Testis (tissue), 3 donors: ENCODE results near the gene NUP93. TPM values are rescaled to one million over a fixed set of nuclear protein-coding genes. Genes with fewer than 3 reads are reported as not detected.

Experiments
- DNase-seq: peaks from one replicate; pipeline ENCODE4 v3.0.0-alpha.2; 2019
- H3K27ac ChIP-seq, 2 donors: fragments of 200-600 bp; sonication (generic); one replicate each; pipeline ENCODE4 v1.5.1; 2019
- H3K27me3 ChIP-seq: fragments of 200-600 bp; sonication (generic); one replicate; pipeline ENCODE4 v1.5.1; 2019
- H3K36me3 ChIP-seq: fragments of 200-600 bp; sonication (generic); one replicate; pipeline ENCODE4 v1.5.1; 2017; ENCODE audit warnings: low read depth; ENCODE audit errors: missing control alignments
- H3K4me1 ChIP-seq: fragments of 200-600 bp; sonication (generic); one replicate; pipeline ENCODE4 v1.5.1; 2019
- H3K4me3 ChIP-seq, 2 donors: fragments of 200-600 bp; sonication (generic); one replicate each; pipeline ENCODE4 v1.5.1; 2017 to 2019
- H3K9me3 ChIP-seq: fragments of 200-600 bp; sonication (generic); one replicate; pipeline ENCODE4 v1.5.1; 2017
- POLR2A ChIP-seq: fragments of 450-650 bp; IDR thresholded peaks from one replicate; pipeline ENCODE4 v1.6.1; 2017; ENCODE audit warnings: antibody characterized with exemption, mild to moderate bottlenecking, moderate library complexity
- WGBS, 2 donors: methylation state at CpG; one replicate each; pipeline ENCODE4 v1.1.5; 2018; 5-methylcytosine and 5-hydroxymethylcytosine counted together
- intact Hi-C: fragments of 100-400 bp; cut with DNase I; formaldehyde crosslinking; loops from one replicate; pipeline ENCODE4 v1.15.1; 2023; ENCODE audit warnings: low total_unique reads
- polyA plus RNA-seq: library from polyadenylated mRNA; stranded (reverse); fragments of 350-450 nt; fragmentation: Illumina TruSeq; extraction: RNeasy Lipid Tissue Mini Kit (QIAGEN cat#74804); gene quantifications from one replicate; pipeline ENCODE4 v1.2.3, GENCODE V29; 2014; ENCODE audit warnings: low read depth, low replicate concordance; ENCODE audit not compliant: insufficient read depth
- total RNA-seq, 2 donors: library from RNA; depleted of rRNA; stranded (reverse); fragments of >200 nt; gene quantifications; one replicate each; pipeline ENCODE4 v1.2.3, GENCODE V29; 2016
- TF ChIP-seq, protein P1 (sequence below), 3 experiments: fragments of 450-650 bp in 2 of 3; fragments of 200-600 bp in 1 of 3; sonication (generic) in 1 of 3; IDR thresholded peaks; one replicate each; pipeline ENCODE4 v1.5.1; 2016 to 2019; ENCODE audit warnings: antibody characterized with exemption in 3 of 3, mild to moderate bottlenecking in 2 of 3, moderate library complexity in 1 of 3

Gene NUP93
- total and polyA plus RNA-seq, 3 donors from 2014 or later = 94.2 to 147 (median 102) TPM

DNA sequence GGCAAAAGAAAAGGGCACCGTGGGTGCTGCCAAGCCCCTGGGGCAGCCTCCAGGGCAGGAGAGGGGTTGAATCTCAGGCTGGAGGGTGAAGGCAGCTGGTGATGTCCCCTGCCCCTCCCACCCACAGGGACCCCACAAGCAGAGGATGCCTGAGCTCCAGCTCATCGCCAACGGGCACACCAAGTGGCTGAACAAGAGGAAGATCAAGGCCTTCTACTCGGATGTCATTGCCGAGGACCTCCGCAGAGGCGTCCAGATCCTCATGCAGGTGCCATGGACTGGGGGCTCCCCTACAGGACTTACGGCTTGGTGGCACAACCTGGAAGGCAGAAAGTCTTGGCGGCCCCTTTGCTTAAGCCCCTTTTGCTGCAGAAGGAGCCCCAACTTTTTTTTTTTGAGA lies 156.9 kb downstream of the NUP93 start:
- TF ChIP-seq, protein P1, sequence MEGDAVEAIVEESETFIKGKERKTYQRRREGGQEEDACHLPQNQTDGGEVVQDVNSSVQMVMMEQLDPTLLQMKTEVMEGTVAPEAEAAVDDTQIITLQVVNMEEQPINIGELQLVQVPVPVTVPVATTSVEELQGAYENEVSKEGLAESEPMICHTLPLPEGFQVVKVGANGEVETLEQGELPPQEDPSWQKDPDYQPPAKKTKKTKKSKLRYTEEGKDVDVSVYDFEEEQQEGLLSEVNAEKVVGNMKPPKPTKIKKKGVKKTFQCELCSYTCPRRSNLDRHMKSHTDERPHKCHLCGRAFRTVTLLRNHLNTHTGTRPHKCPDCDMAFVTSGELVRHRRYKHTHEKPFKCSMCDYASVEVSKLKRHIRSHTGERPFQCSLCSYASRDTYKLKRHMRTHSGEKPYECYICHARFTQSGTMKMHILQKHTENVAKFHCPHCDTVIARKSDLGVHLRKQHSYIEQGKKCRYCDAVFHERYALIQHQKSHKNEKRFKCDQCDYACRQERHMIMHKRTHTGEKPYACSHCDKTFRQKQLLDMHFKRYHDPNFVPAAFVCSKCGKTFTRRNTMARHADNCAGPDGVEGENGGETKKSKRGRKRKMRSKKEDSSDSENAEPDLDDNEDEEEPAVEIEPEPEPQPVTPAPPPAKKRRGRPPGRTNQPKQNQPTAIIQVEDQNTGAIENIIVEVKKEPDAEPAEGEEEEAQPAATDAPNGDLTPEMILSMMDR (IDR thresholded peaks at IDR 0.05) = no peak
- TF ChIP-seq POLR2A = no peak
- no peak for DNase-seq
- Histone ChIP-seq H3K36me3 (no peaks in the 10 kb centered on the region), H3K4me3 (no peak overlapping the region), H3K27me3 (no peaks in the 10 kb centered on the region), H3K27ac (no peak overlapping the region), H3K4me1 (no peaks in the 10 kb centered on the region), H3K9me3 (no peaks in the 10 kb centered on the region)
- 83 to 89% methylated on average over 6 to 9 of the region's 9 CpGs for WGBS, 2 donors
- intact Hi-C loops = no loop called here

DNA sequence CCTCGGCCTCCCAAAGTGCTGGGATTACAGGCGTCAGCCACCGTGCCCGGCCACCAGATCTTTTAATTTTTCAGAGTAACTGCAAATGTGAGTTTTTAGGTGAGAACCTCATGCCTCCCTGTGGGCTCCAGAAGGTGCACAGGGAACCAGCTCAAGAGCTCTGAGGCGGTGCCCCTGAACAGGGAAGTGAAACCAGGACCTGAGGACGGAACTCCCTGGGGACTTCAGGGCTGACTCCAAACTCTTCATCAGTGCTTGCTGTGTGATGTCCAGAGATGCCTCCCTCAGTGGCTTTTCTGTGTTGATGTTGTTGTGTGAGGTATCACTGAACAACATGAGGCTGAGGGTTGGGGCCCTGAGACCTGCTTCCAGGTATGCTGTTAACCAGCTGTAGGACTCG lies 158.9 kb downstream of the NUP93 start:
- 93 to 96% methylated on average over 5 to 7 of the region's 7 CpGs for WGBS, 2 donors
- intact Hi-C loops = no loop called here

DNA sequence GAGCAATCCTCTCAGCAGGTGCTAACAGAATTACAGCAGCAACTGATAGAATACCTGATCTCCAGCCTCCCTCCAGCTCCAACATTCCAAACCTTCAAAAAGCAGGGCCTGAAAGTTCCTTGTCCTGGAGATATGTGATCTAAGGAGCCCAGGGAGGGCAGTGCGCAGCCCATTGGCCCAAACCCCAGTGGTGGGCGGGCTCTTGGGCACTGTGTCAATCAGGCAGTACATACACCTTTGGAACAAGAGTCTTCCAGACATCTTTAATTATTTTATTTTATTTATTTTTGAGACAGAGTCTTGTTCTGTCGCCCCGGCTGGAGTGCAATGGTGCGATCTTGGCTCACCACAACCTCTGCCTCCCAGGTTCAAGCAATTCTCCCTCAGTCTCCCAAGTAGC lies 159.3 kb downstream of the NUP93 start:
- Histone ChIP-seq H3K36me3 (no peaks in the 10 kb centered on the region), H3K4me3 (no peak overlapping the region), H3K27ac (no peak overlapping the region), H3K9me3 (no peaks in the 10 kb centered on the region), H3K27me3 (no peaks in the 10 kb centered on the region), H3K4me1 (no peaks in the 10 kb centered on the region)
- intact Hi-C loops = no loop called here
- no peak for DNase-seq
- TF ChIP-seq POLR2A = no peak
- TF ChIP-seq, protein P1 (IDR thresholded peaks at IDR 0.05) = no peak
- WGBS, 2 donors = 97% methylated on average over 5 of the region's 5 CpGs

More for the DNA sequence above, 158.9 kb downstream of the NUP93 start:
- Histone ChIP-seq H3K9me3 (no peaks in the 10 kb centered on the region), H3K27me3 (no peaks in the 10 kb centered on the region), H3K36me3 (no peaks in the 10 kb centered on the region), H3K4me1 (no peaks in the 10 kb centered on the region), H3K4me3 (no peak overlapping the region), H3K27ac (no peak overlapping the region)
- TF ChIP-seq POLR2A = no peak
- TF ChIP-seq, protein P1 (IDR thresholded peaks at IDR 0.05) = no peak
- no peak for DNase-seq

DNA sequence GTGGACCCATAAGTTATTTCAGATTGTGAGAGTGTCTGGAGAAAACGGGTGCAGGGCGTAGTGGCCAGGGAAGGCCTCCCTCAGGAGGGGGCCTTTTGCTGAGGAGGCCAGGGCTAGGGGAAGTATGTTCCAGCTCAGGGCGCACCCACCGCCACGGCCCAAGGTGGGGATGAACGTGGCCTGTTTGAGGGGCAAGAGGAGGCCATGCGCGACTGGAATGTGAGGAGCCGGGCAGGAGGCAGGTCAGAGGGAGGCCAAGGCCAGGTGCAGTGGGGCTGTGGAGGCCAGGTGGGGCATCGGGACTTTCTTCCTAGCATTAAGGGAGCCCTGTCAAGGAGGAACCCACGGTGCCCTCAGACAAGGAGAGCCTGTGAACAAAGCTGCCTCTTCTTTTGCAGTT lies 161.8 kb downstream of the NUP93 start:
- no peaks in the 10 kb centered on the region for H3K9me3 ChIP-seq
- no peak for TF ChIP-seq POLR2A
- TF ChIP-seq, protein P1 (IDR thresholded peaks at IDR 0.05) = no peak
- H3K27me3 ChIP-seq = no peaks in the 10 kb centered on the region
- H3K36me3 ChIP-seq = no peaks in the 10 kb centered on the region
- no peak overlapping the region for H3K27ac ChIP-seq
- WGBS, 2 donors = 69 to 73% methylated on average over 10 to 11 of the region's 11 CpGs
- no peaks in the 10 kb centered on the region for H3K4me1 ChIP-seq
- H3K4me3 ChIP-seq = no peak overlapping the region
- DNase-seq = no peak
- intact Hi-C loops = no loop called here

DNA sequence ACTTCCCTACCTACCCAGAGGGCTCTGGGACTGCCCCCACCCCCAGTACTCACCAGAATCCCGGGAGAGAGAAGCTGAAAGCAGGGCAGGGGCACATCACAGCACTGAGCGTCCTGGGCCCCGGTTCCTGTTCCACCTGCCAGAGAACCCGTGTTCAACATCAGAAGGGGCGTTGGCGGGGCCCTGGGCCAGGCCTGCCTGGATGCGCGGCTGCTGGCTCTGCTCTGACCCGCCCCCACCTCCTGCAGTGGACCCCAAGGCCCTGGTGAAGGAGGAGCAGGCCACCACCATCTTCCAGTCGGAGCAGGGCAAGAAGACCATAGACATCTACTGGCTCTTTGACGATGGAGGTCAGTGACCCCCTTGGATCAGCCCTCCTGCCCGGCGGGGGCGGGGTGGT lies 162.8 kb downstream of the NUP93 start:
- 87 to 90% methylated on average over 13 to 14 of the region's 14 CpGs for WGBS, 2 donors
- Histone ChIP-seq H3K27me3 (no peaks in the 10 kb centered on the region), H3K4me1 (no peaks in the 10 kb centered on the region), H3K4me3 (no peak overlapping the region), H3K27ac (no peak overlapping the region), H3K9me3 (no peaks in the 10 kb centered on the region), H3K36me3 (no peaks in the 10 kb centered on the region)
- no peak for DNase-seq
- intact Hi-C loops = no loop called here
- no peak for TF ChIP-seq POLR2A
- TF ChIP-seq, protein P1 (IDR thresholded peaks at IDR 0.05) = no peak
